ENCODE measurements around the gene HNF1A. TPM values are rescaled to one million over a fixed set of nuclear protein-coding genes. Genes with fewer than 3 reads are reported as not detected.
A peak's percentile ranks its signal among the peaks of the same experiment; 100 is the strongest.

HNF1A gene
- total RNA-seq, 1 experiment from 2014 or later = 8.4 TPM

DNA sequence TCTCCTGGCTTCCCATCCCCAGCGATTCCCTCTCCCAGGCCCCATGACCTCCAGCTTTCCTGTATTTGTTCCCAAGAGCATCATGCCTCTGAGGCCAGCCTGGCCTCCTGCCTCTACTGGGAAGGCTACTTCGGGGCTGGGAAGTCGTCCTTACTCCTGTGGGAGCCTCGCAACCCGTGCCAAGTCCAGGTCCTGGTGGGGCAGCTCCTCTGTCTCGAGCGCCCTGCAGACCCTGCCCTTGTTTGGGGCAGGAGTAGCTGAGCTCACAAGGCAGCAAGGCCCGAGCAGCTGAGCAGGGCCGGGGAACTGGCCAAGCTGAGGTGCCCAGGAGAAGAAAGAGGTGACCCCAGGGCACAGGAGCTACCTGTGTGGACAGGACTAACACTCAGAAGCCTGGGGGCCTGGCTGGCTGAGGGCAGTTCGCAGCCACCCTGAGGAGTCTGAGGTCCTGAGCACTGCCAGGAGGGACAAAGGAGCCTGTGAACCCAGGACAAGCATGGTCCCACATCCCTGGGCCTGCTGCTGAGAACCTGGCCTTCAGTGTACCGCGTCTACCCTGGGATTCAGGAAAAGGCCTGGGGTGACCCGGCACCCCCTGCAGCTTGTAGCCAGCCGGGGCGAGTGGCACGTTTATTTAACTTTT, 23.6 kb downstream of the HNF1A start:
- no peak overlapping the region for H3K4me3 Mint-ChIP-seq (ENCODE audit: low read depth, unreplicated experiment)
- peaks cover 25% of the 10 kb centered on the region for H3K4me1 Mint-ChIP-seq (ENCODE audit: low read depth, unreplicated experiment)
- BruUV-seq (replicated peaks) = no TSS peak
- H3K27ac Mint-ChIP-seq (ENCODE audit: unreplicated experiment) = no peak overlapping the region
- CTCF ChIA-PET = interaction anchor here (1.0 kb wide), 1 partner anchor 8 kb away, joined by 3 read pairs; no protein-coding TSS in a partner anchor
- H3K27me3 Mint-ChIP-seq (ENCODE audit: unreplicated experiment) = no peaks in the 10 kb centered on the region
- no peaks in the 10 kb centered on the region for H3K9me3 Mint-ChIP-seq (ENCODE audit: low read depth, unreplicated experiment)
- TF ChIP-seq, protein P1, sequence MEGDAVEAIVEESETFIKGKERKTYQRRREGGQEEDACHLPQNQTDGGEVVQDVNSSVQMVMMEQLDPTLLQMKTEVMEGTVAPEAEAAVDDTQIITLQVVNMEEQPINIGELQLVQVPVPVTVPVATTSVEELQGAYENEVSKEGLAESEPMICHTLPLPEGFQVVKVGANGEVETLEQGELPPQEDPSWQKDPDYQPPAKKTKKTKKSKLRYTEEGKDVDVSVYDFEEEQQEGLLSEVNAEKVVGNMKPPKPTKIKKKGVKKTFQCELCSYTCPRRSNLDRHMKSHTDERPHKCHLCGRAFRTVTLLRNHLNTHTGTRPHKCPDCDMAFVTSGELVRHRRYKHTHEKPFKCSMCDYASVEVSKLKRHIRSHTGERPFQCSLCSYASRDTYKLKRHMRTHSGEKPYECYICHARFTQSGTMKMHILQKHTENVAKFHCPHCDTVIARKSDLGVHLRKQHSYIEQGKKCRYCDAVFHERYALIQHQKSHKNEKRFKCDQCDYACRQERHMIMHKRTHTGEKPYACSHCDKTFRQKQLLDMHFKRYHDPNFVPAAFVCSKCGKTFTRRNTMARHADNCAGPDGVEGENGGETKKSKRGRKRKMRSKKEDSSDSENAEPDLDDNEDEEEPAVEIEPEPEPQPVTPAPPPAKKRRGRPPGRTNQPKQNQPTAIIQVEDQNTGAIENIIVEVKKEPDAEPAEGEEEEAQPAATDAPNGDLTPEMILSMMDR (IDR thresholded peaks at IDR 0.05; ENCODE audit: unreplicated experiment) = no peak
- no peak for DNase-seq
- H3K36me3 Mint-ChIP-seq (ENCODE audit: insufficient read depth, unreplicated experiment) = peaks cover 53% of the 10 kb centered on the region
- intact Hi-C loops (cut with micrococcal nuclease; ENCODE audit: unreplicated experiment) = no loop called here

DNA sequence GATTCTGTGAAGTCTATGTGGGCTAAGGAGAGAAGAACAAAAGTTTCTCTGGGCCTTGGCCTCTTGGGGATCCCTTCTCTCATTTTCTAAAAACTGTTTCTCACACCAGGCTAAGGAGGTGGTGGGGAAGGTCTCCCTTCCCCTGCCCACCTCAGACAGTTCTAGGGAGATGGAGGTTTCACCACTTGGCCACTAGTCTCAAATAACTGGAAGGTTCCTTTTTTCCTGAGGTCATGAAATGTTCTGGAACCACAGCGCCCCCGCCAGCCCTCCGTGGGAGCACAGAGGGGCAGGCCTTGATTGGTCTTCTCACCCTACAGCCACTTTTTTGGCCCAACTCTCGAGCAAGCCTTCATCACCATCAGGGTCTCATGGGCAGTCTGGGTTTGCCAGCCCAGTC, 25.3 kb downstream of the HNF1A start:
- CTCF ChIA-PET = interaction anchor here (2.5 kb wide), 1 partner anchor 24 kb away, joined by 24 read pairs; the partner anchor contains the start of gene HNF1A
- Mint-ChIP-seq H3K36me3 (ENCODE audit: insufficient read depth, unreplicated experiment) (peaks cover 45% of the 10 kb centered on the region), H3K9me3 (ENCODE audit: low read depth, unreplicated experiment) (no peaks in the 10 kb centered on the region), H3K27me3 (ENCODE audit: unreplicated experiment) (no peaks in the 10 kb centered on the region), H3K27ac (ENCODE audit: unreplicated experiment) (no peak overlapping the region), H3K4me3 (ENCODE audit: low read depth, unreplicated experiment) (no peak overlapping the region), H3K4me1 (ENCODE audit: low read depth, unreplicated experiment) (peaks cover 25% of the 10 kb centered on the region)
- DNase-seq = peak; percentile 54
- BruUV-seq (replicated peaks) = no TSS peak
- TF ChIP-seq, protein P1 (IDR thresholded peaks at IDR 0.05; ENCODE audit: unreplicated experiment) = no peak
- intact Hi-C loops (cut with micrococcal nuclease; ENCODE audit: unreplicated experiment) = no loop called here

DNA sequence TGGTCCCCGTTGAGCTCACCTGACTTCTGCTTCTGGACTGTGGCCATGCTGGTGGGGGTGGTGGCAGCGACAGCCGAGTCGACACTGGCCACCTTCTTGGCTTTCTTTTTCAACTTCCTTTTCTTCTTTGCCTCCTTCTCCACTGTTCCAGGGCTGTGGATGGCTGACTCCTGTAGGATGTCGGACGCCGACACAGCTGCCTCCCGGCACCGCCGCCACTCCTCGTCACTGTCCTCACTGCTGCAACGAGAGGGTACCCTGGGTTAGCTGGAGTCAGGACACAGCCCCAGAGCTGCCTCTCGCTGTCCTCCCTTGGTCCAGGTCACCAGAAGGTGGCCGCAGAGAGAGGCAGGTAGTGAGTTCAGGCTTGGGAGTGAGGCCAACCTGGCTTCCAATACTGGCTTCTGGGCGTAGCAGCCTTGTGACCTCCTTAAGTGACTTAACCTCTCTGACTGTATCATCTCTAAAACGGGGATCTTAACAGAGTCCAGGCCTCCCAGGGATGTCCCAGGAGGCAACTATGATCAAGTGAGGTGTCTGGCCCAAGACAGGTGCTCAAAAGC, 26.0 kb downstream of the HNF1A start:
- H3K27me3 Mint-ChIP-seq (ENCODE audit: unreplicated experiment) = no peaks in the 10 kb centered on the region
- H3K27ac Mint-ChIP-seq (ENCODE audit: unreplicated experiment) = no peak overlapping the region
- TF ChIP-seq, protein P1 (IDR thresholded peaks at IDR 0.05; ENCODE audit: unreplicated experiment) = no peak
- no peaks in the 10 kb centered on the region for H3K9me3 Mint-ChIP-seq (ENCODE audit: low read depth, unreplicated experiment)
- DNase-seq = no peak
- BruUV-seq (replicated peaks) = no TSS peak
- CTCF ChIA-PET = interaction anchor here (0.8 to 2.5 kb wide), 2 partner anchors 25 to 32 kb away, joined by 3 to 24 read pairs; partner anchors contain the start of gene HNF1A
- H3K36me3 Mint-ChIP-seq (ENCODE audit: insufficient read depth, unreplicated experiment) = peaks cover 42% of the 10 kb centered on the region
- intact Hi-C loops (cut with micrococcal nuclease; ENCODE audit: unreplicated experiment) = no loop called here
- H3K4me3 Mint-ChIP-seq (ENCODE audit: low read depth, unreplicated experiment) = no peak overlapping the region
- peaks cover 31% of the 10 kb centered on the region for H3K4me1 Mint-ChIP-seq (ENCODE audit: low read depth, unreplicated experiment)

DNA sequence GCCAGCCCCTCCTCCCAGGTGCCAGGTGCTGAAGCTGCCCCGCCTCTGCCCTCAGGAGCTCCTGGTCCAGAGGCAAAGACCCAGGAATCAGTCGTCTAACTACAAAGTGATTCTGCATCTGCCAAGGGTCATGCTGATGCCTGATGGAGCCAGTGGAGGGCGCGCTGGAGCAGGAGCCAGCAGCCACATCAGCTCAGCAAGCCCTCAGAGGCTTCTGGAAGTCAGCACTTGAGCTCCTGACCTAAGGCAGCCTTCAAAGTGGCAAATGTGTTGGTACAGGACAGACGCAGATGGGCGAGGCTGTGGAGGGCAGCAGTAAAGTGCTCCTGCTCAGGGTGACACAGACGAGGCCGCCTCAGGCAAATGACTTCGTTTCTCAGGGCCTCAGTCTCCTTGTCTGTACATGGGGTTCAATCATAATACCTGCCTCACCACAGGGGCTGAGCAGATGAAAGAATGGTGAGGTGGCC, 27.0 kb downstream of the HNF1A start:
- no TSS peak for BruUV-seq (replicated peaks)

More for the DNA sequence above, 27.0 kb downstream of the HNF1A start:
- TF ChIP-seq, protein P1 (IDR thresholded peaks at IDR 0.05; ENCODE audit: unreplicated experiment) = peak; percentile 75
- no peaks in the 10 kb centered on the region for H3K9me3 Mint-ChIP-seq (ENCODE audit: low read depth, unreplicated experiment)
- CTCF ChIA-PET = interaction anchor here (0.6 to 2.5 kb wide), 7 partner anchors 21 to 445 kb away, joined by 3 to 24 read pairs (median 5); partner anchors contain the start of gene HNF1A
- peaks cover 31% of the 10 kb centered on the region for H3K4me1 Mint-ChIP-seq (ENCODE audit: low read depth, unreplicated experiment)
- no peaks in the 10 kb centered on the region for H3K27me3 Mint-ChIP-seq (ENCODE audit: unreplicated experiment)
- no peak overlapping the region for H3K4me3 Mint-ChIP-seq (ENCODE audit: low read depth, unreplicated experiment)
- DNase-seq = peak; percentile 75
- H3K27ac Mint-ChIP-seq (ENCODE audit: unreplicated experiment) = peak overlapping the region; percentile 1
- intact Hi-C loops (cut with micrococcal nuclease; ENCODE audit: unreplicated experiment) = loop anchor here (5.0 kb wide), 2 partner anchors 33 to 107 kb away; no protein-coding TSS in a partner anchor
- H3K36me3 Mint-ChIP-seq (ENCODE audit: insufficient read depth, unreplicated experiment) = peaks cover 43% of the 10 kb centered on the region

Measured in Calu3 (cell line).